Ammon's horn (tissue), 1 donor: ENCODE measurements around the gene NADK2.
"Not testable (repeated sequence)": the region's sequence is repeated elsewhere in the genome, so short reads cannot be mapped to it uniquely, and the experiment has no call there.

Source experiments
- DNase-seq: peaks from one replicate; pipeline ENCODE4 v3.0.0-alpha.2; 2016; ENCODE audit warnings: low spot score

NADK2 gene

DNA sequence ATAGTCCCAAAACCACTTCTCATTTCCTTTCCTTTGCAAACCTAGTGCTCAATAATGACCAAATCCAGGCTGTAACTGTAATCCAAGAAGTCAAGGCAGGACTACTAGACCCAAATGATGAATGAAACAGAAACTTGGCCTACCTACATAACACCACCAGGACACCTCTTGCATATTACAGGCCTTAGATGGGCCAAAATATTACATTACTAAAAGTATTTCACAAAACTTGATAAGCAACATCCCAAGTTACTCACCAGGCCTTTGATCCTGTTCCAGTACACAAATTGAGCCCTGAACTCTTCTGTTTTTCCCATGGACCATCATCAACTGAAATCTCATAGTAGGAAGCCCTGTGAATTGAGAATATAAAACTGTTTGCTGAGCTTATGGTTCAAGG, 34.8 kb downstream of the NADK2 start:
- DNase-seq: no peak

DNA sequence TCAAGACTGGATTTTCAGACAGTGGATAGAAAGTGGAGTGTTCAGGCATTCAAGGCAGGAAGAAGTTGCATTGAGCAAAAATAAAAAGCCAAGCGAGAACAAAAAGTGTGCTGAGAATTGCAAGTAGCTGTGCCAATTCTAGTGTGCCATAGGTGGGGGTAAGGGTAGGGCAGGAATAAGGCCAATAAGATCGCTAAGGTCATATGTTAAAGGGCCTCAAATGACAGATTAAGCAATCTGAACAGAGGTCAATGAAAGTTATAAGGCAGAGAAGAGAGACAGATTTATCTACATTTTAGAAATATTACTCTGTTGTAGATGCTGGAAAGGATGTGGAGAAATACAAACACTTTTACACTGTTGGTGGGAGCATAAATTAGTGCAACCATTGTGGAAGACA, 36.4 kb downstream of the NADK2 start:
- no peak for DNase-seq

- DNase-seq: no peak
These were observed 39.2 kb downstream of the NADK2 start for GRCh38 chr5:36202521-36202961.

GRCh38 chr5:36200513-36200912, 41.2 kb downstream of the NADK2 start:
- no peak for DNase-seq

DNA sequence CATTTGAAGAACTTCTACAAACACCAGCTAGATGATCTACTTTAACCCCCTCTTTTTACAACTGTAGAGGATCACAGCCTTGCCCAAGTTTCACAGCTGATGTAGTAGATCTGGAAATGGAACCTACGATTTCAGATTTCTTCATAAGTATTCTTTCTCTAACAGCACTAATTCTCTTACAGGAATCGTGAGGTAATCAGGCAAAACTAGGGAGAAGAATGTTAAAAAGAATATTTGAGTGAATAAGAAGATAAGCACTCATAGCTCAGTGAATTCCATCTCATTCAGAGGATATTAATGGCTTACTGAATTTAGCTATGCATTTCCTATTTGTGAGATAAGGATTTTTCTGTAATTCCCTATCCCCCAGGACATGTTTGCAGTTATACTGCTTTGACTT, 42.1 kb downstream of the NADK2 start:
- DNase-seq: no peak

DNA sequence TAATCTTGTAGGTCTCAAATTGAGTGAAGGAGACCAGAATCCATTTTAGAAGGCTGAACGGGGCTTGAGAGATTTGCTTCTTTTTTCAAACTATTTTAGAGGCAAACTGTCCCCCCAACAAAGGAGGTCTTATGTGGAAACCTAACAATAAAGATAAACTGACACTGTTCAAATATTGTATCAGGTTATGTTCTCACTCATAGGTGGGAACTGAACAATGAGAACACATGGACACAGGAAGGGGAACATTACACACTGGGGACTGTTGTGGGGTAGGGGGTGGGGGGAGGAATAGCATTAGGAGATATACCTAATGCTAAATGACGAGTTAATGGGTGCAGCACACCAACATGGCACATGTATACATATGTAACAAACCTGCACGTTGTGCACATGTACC, 42.9 kb downstream of the NADK2 start:
- not testable (repeated sequence) for DNase-seq

GRCh38 chr5:36198281-36198680, 43.4 kb downstream of the NADK2 start:
- no peak for DNase-seq

- DNase-seq: no peak
These were observed 48.0 kb downstream of the NADK2 start for GRCh38 chr5:36193746-36194145.

DNA sequence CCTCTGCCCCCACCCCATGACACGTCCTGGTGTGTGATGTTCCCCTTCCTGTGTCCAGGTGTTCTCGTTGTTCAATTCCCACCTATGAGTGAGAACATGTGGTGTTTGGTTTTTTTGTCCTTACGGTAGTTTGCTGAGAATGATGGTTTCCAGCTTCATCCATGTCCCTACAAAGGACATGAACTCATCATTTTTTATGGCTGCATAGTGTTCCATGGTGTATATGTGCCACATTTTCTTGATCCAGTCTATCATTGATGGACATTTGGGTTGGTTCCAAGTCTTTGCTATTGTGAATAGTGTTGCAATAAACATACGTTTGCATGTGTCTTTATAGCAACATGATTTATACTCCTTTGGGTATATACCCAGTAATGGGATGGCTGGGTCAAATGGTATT, 57.3 kb downstream of the NADK2 start:
- not testable (repeated sequence) for DNase-seq

- no peak for DNase-seq
These were observed 60.0 kb downstream of the NADK2 start for GRCh38 chr5:36181774-36182173.

DNA sequence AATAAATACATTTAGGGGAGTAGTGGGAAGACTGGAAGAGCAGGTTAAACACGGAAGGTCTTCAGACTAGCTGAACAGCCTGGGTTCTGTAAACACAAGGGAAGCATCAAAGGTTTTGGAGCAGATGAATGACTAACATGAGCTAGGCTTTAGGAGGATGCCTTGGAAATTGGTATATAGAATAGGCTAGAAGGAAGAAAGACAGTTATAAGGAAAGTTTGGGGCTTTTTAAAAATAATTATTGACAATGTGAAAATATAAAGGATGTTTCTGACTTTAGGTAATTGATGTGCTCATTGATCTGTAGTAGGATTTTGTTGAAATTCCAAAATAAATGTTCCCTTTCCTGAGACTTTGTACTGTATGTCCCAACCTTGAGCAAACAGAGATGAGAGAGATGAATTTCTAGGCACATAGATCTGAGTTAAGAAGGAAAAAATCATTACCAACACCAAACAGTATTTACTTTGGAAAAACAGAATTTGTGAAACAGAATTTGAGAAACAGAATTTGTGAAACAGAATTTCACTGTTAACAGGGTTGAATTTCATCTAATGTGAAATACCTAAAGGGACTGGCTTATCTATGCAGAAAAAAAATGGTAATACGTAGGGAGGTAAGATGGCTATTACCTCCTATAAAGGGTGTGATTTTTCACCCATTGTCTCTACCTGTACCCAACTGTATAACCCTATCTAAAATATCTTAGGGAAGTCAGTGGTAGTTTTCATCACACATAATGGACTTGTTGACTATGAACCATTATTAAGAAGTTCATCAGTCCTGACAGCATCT, 61.0 kb downstream of the NADK2 start:
- no peak for DNase-seq

- DNase-seq: no peak
These were observed 61.8 kb downstream of the NADK2 start for GRCh38 chr5:36179950-36180349.

- no peak for DNase-seq
These were observed 63.2 kb downstream of the NADK2 start for GRCh38 chr5:36178524-36178890.

DNA sequence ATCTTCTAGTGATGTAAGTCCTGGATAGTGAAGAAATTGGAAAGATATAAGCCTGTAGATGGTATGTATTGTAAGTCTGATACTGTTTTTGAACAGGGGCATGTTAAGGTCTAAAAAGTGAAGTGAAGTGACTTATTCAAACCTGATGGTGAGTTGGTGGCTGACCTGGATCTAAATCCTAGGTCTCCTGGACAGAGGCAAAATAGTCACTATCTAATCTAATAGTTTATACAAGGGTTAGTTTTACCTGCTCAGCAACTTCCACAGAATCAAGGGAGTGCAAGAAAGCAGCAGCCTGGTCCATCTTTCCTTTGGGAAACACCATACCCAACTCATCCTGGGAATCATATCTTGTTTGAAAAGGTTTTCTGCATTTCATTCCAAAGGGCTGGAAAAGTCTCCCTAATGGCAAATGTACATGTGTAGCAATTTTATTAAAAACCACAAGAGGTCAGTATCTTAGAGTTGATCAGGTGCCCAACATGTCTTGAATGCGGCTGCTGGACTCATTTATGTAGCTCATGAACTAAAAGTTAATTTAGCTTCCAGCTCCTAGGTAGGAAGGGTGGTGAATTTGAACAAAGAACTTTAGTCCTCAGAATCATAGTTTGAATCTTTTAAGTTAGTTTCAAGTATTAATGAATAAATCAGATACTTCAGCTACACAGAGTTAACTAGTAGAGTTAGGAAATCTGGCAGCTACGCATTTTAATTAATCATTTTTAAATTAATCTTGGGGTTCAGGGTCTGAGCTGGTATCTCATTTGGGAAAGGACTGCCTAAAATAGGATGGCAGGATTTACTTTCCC, 63.8 kb downstream of the NADK2 start:
- peak; percentile 39 for DNase-seq

GRCh38 chr5:36177154-36177553, 64.6 kb downstream of the NADK2 start:
- DNase-seq: no peak

DNA sequence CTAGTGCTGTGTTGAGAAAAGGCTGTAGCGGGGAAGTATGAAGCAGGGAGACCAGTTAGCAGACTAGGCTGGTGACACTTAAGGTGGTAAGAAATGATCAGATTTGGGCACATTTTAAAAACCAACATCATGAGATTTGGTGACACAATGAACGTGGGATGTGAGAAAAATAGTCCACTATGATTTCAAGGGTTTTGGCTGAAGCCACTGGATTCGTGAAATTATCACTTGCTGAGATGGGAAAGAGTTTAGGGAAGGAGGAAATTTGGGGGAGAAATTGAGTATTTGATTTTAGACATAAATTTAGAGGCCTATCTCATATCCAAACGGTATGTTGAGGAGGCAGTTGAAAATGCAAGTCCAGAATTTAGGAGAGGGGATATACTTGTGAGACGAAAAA, 66.7 kb downstream of the NADK2 start:
- no peak for DNase-seq

DNA sequence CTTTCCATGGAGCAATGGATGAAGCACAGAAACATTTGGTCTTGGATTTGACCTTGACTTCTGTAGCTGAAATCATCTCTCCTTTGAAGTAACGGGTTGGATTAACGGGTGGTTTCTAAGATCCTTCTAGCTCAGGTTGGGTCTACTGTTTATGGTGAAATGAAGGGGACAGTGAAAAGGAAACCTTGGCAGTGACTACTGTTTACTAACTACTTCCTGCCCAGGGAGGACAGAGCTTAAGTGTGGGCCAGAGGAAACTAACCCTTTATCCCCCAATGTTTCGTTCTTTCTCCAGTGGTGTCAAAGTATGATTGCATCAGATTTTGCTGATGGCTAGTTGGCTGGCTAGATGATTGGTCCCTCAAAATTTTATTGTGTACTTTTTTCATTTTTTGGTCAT, 67.6 kb downstream of the NADK2 start:
- DNase-seq: no peak

- DNase-seq: no peak
These were observed 68.3 kb downstream of the NADK2 start for GRCh38 chr5:36173426-36173825.

DNA sequence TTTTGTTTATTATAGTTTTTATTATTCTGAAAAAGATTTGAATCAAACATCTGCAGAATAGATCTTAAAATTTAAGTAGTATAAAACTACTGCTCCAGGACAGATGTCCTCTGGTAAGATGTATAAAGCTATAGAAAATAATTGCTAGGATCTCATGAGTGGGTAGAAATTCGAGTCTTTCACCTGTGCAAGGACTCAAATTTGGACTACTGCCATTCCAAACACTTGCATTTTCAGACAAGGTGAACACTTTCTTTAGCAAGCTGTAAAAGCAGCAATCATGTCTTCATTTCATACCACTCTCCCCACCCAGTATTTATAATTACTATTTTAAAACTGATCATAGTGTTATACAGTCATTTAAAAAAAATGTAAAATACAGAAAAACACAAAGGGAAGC, 69.1 kb downstream of the NADK2 start:
- DNase-seq: no peak

DNA sequence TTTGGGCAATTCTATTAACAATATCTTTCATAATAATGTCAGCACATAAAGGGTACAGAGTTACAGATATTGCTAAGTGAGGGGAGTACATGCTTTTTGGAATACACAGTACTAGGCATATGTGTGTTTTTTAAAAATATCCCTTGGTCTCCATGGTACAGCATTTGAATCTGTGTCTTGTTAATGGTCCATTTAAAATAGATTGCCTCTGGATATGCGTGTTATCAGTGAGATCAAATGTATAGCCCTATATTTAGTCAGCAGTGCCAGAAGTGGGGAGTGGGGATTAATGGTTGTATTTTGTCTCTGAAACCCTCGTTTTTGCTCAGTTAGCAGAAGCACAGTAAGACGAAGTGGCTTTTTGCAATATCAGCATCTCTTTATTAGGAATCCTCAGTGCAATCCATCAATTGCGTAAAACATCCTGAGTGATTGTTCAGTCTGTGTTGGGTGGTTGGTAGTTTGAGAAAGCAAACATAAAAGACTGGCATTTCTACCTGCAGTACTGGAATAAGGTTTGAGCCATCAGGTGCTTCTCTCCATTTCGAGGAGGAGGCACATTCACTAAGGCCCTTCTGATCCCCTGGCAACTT, 70.8 kb downstream of the NADK2 start:
- DNase-seq: no peak

DNA sequence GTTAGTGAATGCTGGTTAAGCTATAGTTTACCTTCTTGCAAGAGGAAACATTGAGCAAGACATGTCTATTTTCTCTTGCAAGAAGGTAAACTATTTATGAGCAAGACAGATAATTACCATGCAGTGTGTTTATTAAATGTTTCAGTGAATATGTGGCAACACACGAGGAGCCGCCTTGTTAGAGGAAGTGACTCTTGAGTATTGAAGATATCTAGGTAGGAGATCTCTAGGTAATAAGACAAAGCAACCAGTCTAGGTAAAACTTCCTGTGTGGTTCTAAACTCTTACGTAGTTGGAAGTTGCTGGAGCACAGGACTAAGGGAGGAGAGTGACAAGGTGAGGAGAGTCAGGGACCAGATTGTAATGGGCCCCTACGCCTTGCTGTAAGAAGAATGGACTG, 73.0 kb downstream of the NADK2 start:
- DNase-seq: no peak

- no peak for DNase-seq
These were observed 77.3 kb downstream of the NADK2 start for GRCh38 chr5:36164461-36164860.
